HepG2 (cell line): ENCODE measurements around the gene DNAAF3. TPM values are rescaled to one million over a fixed set of nuclear protein-coding genes. Genes with fewer than 3 reads are reported as not detected.

Experiments
- AGO2 ChIP-seq: fragments of 200-400 bp; formaldehyde crosslinking; optimal IDR thresholded peaks from 2 replicates; pipeline ENCODE3; 2017; ENCODE audit warnings: mild to moderate bottlenecking, low read depth, low read length, moderate library complexity
- BORCS8-MEF2B ChIP-seq: sonication (generic); formaldehyde crosslinking; IDR thresholded peaks from 2 replicates; pipeline ENCODE4 v1.8.0; 2022; ENCODE audit warnings: mild to moderate bottlenecking, missing genetic modification reagents
- FOXK2 ChIP-seq: fragments of 450-650 bp; IDR thresholded peaks from 2 replicates; pipeline ENCODE4 v1.6.1; 2016
- ISX ChIP-seq: sonication (generic); formaldehyde crosslinking; conservative IDR thresholded peaks from 2 replicates; pipeline ENCODE4 v1.5.0; 2020; ENCODE audit warnings: missing genetic modification reagents
- MEIS2 ChIP-seq: sonication (generic); formaldehyde crosslinking; IDR thresholded peaks from 2 replicates; pipeline ENCODE4 v1.9.0; 2021; ENCODE audit warnings: mild to moderate bottlenecking, missing genetic modification reagents
- RAD51 ChIP-seq: fragments of 450-650 bp; IDR thresholded peaks from 2 replicates; pipeline ENCODE4 v1.6.1; 2016; ENCODE audit warnings: borderline replicate concordance
- SMC3 ChIP-seq: IDR thresholded peaks from 2 replicates; pipeline ENCODE4 v1.6.1; 2011; ENCODE audit warnings: low read length, improper control_type of control experiment
- SNAI1 ChIP-seq: sonication (generic); formaldehyde crosslinking; IDR thresholded peaks from 2 replicates; pipeline ENCODE4 v1.5.0; 2020; ENCODE audit warnings: mild to moderate bottlenecking, missing genetic modification reagents, borderline replicate concordance
- ZBTB7B ChIP-seq: sonication (generic); formaldehyde crosslinking; IDR thresholded peaks from 2 replicates; pipeline ENCODE4 v1.4.0; 2020; ENCODE audit warnings: missing genetic modification reagents
- ZFAT ChIP-seq: sonication (generic); formaldehyde crosslinking; conservative IDR thresholded peaks from 2 replicates; pipeline ENCODE4 v1.8.1; 2023; ENCODE audit warnings: missing genetic modification reagents, inconsistent platforms
- ZFY ChIP-seq: sonication (generic); formaldehyde crosslinking; IDR thresholded peaks from 2 replicates; pipeline ENCODE4 v1.4.0; 2020; ENCODE audit warnings: missing genetic modification reagents
- ZNF124 ChIP-seq: sonication (generic); formaldehyde crosslinking; IDR thresholded peaks from 2 replicates; pipeline ENCODE4 v1.4.0; 2020; ENCODE audit warnings: missing genetic modification reagents
- ZNF138 ChIP-seq: sonication (generic); formaldehyde crosslinking; IDR thresholded peaks from 2 replicates; pipeline ENCODE4 v1.5.0; 2020; ENCODE audit warnings: mild to moderate bottlenecking, low read depth, missing genetic modification reagents
- ZNF296 ChIP-seq: sonication (generic); formaldehyde crosslinking; conservative IDR thresholded peaks from 2 replicates; pipeline ENCODE4 v1.5.0; 2020; ENCODE audit warnings: mild to moderate bottlenecking, missing genetic modification reagents
- ZNF550 ChIP-seq: sonication (generic); formaldehyde crosslinking; IDR thresholded peaks from 2 replicates; pipeline ENCODE4 v1.4.0; 2020; ENCODE audit warnings: mild to moderate bottlenecking, missing genetic modification reagents, borderline replicate concordance
- ZSCAN31 ChIP-seq: sonication (generic); formaldehyde crosslinking; IDR thresholded peaks from 2 replicates; pipeline ENCODE4 v1.5.0; 2020; ENCODE audit warnings: low read depth, mild to moderate bottlenecking, missing genetic modification reagents
- polyA plus RNA-seq, 8 experiments: library from polyadenylated mRNA; depleted of rRNA in 3 of 8; stranded (reverse) in 7 of 8; unstranded in 1 of 8; fragments of >200 nt; fragmentation: Illumina TruSeq in 4 of 8; extraction: Trizol in 4 of 8; gene quantifications; 2 replicates each; pipeline versions ENCODE4 v1.2.1 to v1.2.3, GENCODE V29; 2011 to 2016; ENCODE audit warnings: low read depth in 4 of 8, missing spikeins in 1 of 8, mixed read lengths in 1 of 8; ENCODE audit not compliant: insufficient read depth in 1 of 8
- total RNA-seq, 5 experiments: library from RNA; depleted of rRNA; stranded (reverse); fragments of >200 nt; fragmentation: Illumina TruSeq; extraction: Trizol; gene quantifications; 2 replicates each; pipeline ENCODE4 v1.2.3, GENCODE V29; 2016; ENCODE audit warnings: low read depth in 1 of 5
- TF ChIP-seq, protein P1 (sequence below): sonication (generic); formaldehyde crosslinking; IDR thresholded peaks from 2 replicates; pipeline ENCODE4 v1.4.0; 2020; ENCODE audit warnings: missing genetic modification reagents, mild to moderate bottlenecking, borderline replicate concordance
- TF ChIP-seq, protein P2 (sequence below): sonication (generic); formaldehyde crosslinking; IDR thresholded peaks from 2 replicates; pipeline ENCODE4 v1.4.0; 2020; ENCODE audit warnings: missing genetic modification reagents, borderline replicate concordance
- TF ChIP-seq, protein P3 (sequence below): sonication (generic); formaldehyde crosslinking; IDR thresholded peaks from 2 replicates; pipeline ENCODE4 v1.4.0; 2020; ENCODE audit warnings: missing genetic modification reagents
- TF ChIP-seq, protein P4 (sequence below): sonication (generic); formaldehyde crosslinking; IDR thresholded peaks from 2 replicates; pipeline ENCODE4 v1.5.1; 2020; ENCODE audit warnings: mild to moderate bottlenecking, missing genetic modification reagents, moderate library complexity

Gene DNAAF3
- total and polyA plus RNA-seq, 2 of the 13 experiments (the other 11 are each of a cell fraction or from before 2014, with no cell fraction given) = 0.30 to 0.40 TPM

DNA sequence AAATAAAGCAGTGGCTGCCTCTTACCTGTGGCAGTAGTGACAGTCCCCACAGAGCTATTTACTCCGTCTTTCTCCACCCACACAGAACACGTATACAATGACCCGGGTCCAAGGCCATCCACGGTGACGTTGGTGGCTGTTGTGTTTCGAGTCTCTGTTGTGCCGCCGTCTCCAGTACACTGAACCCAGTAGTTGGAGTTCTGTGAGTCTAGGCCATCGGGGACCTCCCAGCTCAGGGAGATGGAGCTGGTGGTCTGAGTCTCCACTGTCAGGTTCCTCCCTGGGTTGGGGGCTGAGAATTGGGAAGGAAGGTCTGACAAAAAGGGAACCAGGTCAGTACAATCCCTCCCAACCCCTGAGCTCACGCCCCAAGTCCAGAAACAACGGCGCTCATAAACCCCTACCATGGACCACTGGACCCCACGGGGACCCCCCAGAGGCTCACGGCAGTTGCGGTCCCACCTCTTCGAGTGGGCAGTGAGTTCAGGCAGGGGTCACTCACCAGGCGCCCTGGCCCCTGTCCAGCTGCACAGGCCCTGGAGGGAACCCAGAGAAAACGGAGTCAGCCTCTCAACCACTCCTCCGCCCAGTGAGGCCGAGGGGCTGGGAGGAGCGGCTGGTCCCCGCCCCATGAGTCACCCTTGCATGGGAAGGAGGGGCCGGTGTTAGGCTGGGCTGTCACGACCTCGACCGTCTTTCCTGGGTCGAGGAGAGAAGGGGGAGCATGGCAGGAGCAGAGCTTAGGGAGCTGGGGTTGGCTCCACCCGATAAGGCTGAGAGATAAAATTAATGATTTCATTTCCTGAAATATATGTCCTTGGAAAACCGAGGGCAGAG is 40.5 kb upstream of the DNAAF3 start (continued):
- TF ChIP-seq, protein P1, sequence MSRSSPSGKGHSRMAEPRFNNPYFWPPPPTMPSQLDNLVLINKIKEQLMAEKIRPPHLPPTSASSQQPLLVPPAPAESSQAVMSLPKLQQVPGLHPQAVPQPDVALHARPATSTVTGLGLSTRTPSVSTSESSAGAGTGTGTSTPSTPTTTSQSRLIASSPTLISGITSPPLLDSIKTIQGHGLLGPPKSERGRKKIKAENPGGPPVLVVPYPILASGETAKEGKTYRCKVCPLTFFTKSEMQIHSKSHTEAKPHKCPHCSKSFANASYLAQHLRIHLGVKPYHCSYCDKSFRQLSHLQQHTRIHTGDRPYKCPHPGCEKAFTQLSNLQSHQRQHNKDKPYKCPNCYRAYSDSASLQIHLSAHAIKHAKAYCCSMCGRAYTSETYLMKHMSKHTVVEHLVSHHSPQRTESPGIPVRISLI = no peak
- TF ChIP-seq ZBTB7B (CRISPR knock-in tag) = peak; percentile 85
- no peak for TF ChIP-seq ZNF138
- TF ChIP-seq ZNF124 (CRISPR knock-in tag) = no peak
- TF ChIP-seq ISX (CRISPR knock-in tag) = no peak
- TF ChIP-seq, protein P2, sequence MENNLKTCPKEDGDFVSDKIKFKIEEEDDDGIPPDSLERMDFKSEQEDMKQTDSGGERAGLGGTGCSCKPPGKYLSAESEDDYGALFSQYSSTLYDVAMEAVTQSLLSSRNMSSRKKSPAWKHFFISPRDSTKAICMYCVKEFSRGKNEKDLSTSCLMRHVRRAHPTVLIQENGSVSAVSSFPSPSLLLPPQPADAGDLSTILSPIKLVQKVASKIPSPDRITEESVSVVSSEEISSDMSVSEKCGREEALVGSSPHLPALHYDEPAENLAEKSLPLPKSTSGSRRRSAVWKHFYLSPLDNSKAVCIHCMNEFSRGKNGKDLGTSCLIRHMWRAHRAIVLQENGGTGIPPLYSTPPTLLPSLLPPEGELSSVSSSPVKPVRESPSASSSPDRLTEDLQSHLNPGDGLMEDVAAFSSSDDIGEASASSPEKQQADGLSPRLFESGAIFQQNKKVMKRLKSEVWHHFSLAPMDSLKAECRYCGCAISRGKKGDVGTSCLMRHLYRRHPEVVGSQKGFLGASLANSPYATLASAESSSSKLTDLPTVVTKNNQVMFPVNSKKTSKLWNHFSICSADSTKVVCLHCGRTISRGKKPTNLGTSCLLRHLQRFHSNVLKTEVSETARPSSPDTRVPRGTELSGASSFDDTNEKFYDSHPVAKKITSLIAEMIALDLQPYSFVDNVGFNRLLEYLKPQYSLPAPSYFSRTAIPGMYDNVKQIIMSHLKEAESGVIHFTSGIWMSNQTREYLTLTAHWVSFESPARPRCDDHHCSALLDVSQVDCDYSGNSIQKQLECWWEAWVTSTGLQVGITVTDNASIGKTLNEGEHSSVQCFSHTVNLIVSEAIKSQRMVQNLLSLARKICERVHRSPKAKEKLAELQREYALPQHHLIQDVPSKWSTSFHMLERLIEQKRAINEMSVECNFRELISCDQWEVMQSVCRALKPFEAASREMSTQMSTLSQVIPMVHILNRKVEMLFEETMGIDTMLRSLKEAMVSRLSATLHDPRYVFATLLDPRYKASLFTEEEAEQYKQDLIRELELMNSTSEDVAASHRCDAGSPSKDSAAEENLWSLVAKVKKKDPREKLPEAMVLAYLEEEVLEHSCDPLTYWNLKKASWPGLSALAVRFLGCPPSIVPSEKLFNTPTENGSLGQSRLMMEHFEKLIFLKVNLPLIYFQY (CRISPR knock-in tag) = peak; percentile 28; the same call in 1 of the 2 replicates
- TF ChIP-seq AGO2 = peak; percentile 73
- no peak for TF ChIP-seq MEIS2 (CRISPR knock-in tag)
- TF ChIP-seq ZNF550 = no peak
- TF ChIP-seq ZNF296 (CRISPR knock-in tag) = peak; percentile 89
- TF ChIP-seq ZSCAN31 (CRISPR knock-in tag) = peak; percentile 83
- peak; percentile 70; the same call in 1 of the 2 replicates for TF ChIP-seq SNAI1 (CRISPR knock-in tag)
- no peak for TF ChIP-seq ZFAT (CRISPR knock-in tag)
- TF ChIP-seq, protein P3, sequence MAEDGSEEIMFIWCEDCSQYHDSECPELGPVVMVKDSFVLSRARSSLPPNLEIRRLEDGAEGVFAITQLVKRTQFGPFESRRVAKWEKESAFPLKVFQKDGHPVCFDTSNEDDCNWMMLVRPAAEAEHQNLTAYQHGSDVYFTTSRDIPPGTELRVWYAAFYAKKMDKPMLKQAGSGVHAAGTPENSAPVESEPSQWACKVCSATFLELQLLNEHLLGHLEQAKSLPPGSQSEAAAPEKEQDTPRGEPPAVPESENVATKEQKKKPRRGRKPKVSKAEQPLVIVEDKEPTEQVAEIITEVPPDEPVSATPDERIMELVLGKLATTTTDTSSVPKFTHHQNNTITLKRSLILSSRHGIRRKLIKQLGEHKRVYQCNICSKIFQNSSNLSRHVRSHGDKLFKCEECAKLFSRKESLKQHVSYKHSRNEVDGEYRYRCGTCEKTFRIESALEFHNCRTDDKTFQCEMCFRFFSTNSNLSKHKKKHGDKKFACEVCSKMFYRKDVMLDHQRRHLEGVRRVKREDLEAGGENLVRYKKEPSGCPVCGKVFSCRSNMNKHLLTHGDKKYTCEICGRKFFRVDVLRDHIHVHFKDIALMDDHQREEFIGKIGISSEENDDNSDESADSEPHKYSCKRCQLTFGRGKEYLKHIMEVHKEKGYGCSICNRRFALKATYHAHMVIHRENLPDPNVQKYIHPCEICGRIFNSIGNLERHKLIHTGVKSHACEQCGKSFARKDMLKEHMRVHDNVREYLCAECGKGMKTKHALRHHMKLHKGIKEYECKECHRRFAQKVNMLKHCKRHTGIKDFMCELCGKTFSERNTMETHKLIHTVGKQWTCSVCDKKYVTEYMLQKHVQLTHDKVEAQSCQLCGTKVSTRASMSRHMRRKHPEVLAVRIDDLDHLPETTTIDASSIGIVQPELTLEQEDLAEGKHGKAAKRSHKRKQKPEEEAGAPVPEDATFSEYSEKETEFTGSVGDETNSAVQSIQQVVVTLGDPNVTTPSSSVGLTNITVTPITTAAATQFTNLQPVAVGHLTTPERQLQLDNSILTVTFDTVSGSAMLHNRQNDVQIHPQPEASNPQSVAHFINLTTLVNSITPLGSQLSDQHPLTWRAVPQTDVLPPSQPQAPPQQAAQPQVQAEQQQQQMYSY (CRISPR knock-in tag) = peak; percentile 54; the same call in 1 of the 2 replicates
- TF ChIP-seq SMC3 = no peak
- TF ChIP-seq, protein P4, sequence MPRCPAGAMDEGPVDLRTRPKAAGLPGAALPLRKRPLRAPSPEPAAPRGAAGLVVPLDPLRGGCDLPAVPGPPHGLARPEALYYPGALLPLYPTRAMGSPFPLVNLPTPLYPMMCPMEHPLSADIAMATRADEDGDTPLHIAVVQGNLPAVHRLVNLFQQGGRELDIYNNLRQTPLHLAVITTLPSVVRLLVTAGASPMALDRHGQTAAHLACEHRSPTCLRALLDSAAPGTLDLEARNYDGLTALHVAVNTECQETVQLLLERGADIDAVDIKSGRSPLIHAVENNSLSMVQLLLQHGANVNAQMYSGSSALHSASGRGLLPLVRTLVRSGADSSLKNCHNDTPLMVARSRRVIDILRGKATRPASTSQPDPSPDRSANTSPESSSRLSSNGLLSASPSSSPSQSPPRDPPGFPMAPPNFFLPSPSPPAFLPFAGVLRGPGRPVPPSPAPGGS (CRISPR knock-in tag) = peak; percentile 74
- peak; percentile 70 for TF ChIP-seq ZFY (CRISPR knock-in tag)
- TF ChIP-seq RAD51 = no peak
- TF ChIP-seq FOXK2 = peak; percentile 89
- no peak; the same call in 1 of the 2 replicates for TF ChIP-seq BORCS8-MEF2B (CRISPR knock-in tag)
